ENCODE measurements around the gene HTRA2. TPM values are rescaled to one million over a fixed set of nuclear protein-coding genes. Genes with fewer than 3 reads are reported as not detected.

Gene HTRA2
- total and polyA plus RNA-seq, 9 of the 15 experiments (the other 6 are each of a cell fraction or from before 2014, with no cell fraction given) = 54.2 to 71.2 (median 65.8) TPM

DNA sequence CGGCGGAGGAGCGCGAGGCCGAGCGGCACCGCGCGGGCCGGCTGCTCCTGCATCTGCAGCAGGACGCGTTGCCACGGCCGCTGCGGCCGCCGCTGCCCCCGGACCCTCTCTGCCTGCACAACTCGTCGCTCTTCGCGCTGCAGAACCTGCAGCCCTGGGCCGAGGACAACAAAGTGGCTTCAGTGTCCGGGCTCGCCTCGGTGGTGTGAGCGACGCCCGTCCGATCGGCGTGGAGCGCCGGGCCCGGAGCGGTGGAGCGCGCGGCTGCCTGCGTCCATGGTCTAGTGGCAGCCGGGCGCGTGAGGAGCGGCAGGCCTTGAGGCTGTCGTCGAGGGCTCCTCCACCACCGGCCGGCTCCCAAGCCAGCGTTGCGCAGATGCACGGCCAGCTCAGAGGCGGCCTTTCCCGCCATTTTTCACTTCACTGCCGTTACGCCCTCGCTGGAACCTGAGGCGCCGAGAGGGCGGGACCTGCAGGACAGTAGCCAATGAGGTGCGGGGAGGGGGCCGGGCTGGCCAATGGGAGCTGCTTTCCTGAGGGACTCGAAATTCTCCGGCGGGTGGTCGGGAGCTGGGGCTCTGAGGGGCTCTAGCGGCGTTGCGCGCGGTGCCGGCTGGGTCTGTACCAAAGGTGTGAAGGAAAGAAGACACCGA lies 13.6 kb upstream of the HTRA2 start:
- no peaks in the 10 kb centered on the region for H3K9me1 ChIP-seq (ENCODE audit: control insufficient read depth, insufficient read depth, low read length)
- no peak overlapping the region for H2AFZ ChIP-seq (ENCODE audit: low read depth, low read length)
- ATAC-seq (no peak), DNase-seq (ENCODE audit: extremely low read depth in 1 of 4, low spot score in 3 of 4) (peak in 1 of 4 experiments; percentile 49), FAIRE-seq (no peak)
- POLR2A ChIA-PET = no interaction called here
- no TSS peak for BruUV-seq (replicated peaks)
- H4K20me1 ChIP-seq (replicated peaks; ENCODE audit: control insufficient read depth, insufficient read depth, low read length) = no peaks in the 10 kb centered on the region
- no peaks in the 10 kb centered on the region for H3K79me2 ChIP-seq (ENCODE audit: control insufficient read depth, insufficient read depth, low read length)
- in situ Hi-C loops (cut with MboI) = no loop called here
- no peaks in the 10 kb centered on the region for H3K9me3 ChIP-seq (replicated peaks; ENCODE audit: control insufficient read depth, insufficient read depth, low read depth, low read length)
- no peak overlapping the region for H3K27ac ChIP-seq (ENCODE audit: extremely low read depth, low read depth, low read length)
- H3K4me2 ChIP-seq (ENCODE audit: insufficient read depth, low read length) = no peak overlapping the region
- WGBS (ENCODE audit: insufficient coverage, low coverage, missing lambda C conversion rate) = 86% methylated on average over 44 of the region's 72 CpGs
- H3K4me1 ChIP-seq (replicated peaks in 1 of 2; ENCODE audit: control insufficient read depth in 2 of 2, insufficient read depth in 2 of 2, low read length in 2 of 2) = peaks cover 0 to 19% of the 10 kb centered on the region in 2 experiments; a peak in 3 of 5 replicates
- H3K9ac ChIP-seq (ENCODE audit: insufficient read depth in 1 of 2, low read depth in 2 of 2, low read length in 2 of 2) = no peak overlapping the region
- no peak overlapping the region for H3K4me3 ChIP-seq
- H3K36me3 ChIP-seq (ENCODE audit: control insufficient read depth, insufficient read depth, low read length) = no peaks in the 10 kb centered on the region
- intact Hi-C loops (cut with micrococcal nuclease) = no loop called here
- no peaks in the 10 kb centered on the region for H3K27me3 ChIP-seq (ENCODE audit: control insufficient read depth in 2 of 2, insufficient read depth in 2 of 2, low read length in 2 of 2)
- TF ChIP-seq POLR2AphosphoS5 (IDR thresholded peaks at IDR 0.05; ENCODE audit: control insufficient read depth, insufficient read depth, low read depth, low read length) = no peak
- TF ChIP-seq BCOR (IDR thresholded peaks at IDR 0.05) = no peak
- TF ChIP-seq CBX3 (IDR thresholded peaks at IDR 0.05; ENCODE audit: borderline replicate concordance in 1 of 2, low read length in 2 of 2) = no peak
- TF ChIP-seq, protein P1, sequence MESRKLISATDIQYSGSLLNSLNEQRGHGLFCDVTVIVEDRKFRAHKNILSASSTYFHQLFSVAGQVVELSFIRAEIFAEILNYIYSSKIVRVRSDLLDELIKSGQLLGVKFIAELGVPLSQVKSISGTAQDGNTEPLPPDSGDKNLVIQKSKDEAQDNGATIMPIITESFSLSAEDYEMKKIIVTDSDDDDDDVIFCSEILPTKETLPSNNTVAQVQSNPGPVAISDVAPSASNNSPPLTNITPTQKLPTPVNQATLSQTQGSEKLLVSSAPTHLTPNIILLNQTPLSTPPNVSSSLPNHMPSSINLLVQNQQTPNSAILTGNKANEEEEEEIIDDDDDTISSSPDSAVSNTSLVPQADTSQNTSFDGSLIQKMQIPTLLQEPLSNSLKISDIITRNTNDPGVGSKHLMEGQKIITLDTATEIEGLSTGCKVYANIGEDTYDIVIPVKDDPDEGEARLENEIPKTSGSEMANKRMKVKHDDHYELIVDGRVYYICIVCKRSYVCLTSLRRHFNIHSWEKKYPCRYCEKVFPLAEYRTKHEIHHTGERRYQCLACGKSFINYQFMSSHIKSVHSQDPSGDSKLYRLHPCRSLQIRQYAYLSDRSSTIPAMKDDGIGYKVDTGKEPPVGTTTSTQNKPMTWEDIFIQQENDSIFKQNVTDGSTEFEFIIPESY (CRISPR knock-in tag; IDR thresholded peaks at IDR 0.05) = peak; percentile 35; the same call in 1 of the 2 replicates
- TF ChIP-seq ZNF184 (CRISPR knock-in tag; IDR thresholded peaks at IDR 0.05) = no peak
- TF ChIP-seq, protein P2, sequence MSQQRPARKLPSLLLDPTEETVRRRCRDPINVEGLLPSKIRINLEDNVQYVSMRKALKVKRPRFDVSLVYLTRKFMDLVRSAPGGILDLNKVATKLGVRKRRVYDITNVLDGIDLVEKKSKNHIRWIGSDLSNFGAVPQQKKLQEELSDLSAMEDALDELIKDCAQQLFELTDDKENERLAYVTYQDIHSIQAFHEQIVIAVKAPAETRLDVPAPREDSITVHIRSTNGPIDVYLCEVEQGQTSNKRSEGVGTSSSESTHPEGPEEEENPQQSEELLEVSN (IDR thresholded peaks at IDR 0.05; ENCODE audit: borderline replicate concordance in 1 of 2, extremely low read depth in 1 of 2, insufficient read depth in 1 of 2, insufficient read length in 1 of 2, low read depth in 1 of 2, low read length in 1 of 2, poor library complexity in 1 of 2, severe bottlenecking in 1 of 2) = peak in 1 of 2 experiments; percentile 36
- CTCF ChIA-PET (ENCODE audit: low intra/inter-chr PET ratio) = no interaction called here

All from K562 (cell line).